ENCODE results near the gene COG7.
A peak's percentile ranks its signal among the peaks of the same experiment; 100 is the strongest.
"Not testable (repeated sequence)": the region's sequence is repeated elsewhere in the genome, so short reads cannot be mapped to it uniquely, and the experiment has no call there.

COG7 gene

GRCh38 chr16:23384878-23385277 is 68.1 kb downstream of the COG7 start:
- DNase-seq (ENCODE audit: low spot score), result no peak

DNA sequence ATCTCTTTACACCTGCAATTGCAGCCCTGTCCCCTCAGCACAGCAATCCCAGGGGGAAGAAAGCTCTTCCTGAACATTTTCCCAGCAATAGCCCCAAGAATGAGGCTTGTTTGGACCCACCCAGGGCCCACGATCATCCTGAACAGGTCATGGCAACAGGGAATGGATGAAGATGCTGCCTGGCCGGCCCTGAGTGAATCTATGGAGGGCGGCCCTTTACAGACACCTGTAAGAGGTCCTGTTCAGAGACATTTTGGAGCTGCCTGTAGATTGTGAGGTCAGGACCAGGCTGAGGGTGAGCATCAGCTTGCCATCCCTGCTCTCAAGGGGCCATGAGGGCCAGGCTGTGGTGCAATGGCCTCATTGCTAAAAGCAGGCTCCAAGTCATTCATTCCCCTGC is 69.1 kb downstream of the COG7 start:
- DNase-seq (ENCODE audit: low spot score), result no peak

GRCh38 chr16:23382279-23382678 is 70.7 kb downstream of the COG7 start:
- DNase-seq (ENCODE audit: low spot score), result no peak

GRCh38 chr16:23381702-23382101 is 71.3 kb downstream of the COG7 start:
- not testable (repeated sequence) for DNase-seq (ENCODE audit: low spot score)

DNA sequence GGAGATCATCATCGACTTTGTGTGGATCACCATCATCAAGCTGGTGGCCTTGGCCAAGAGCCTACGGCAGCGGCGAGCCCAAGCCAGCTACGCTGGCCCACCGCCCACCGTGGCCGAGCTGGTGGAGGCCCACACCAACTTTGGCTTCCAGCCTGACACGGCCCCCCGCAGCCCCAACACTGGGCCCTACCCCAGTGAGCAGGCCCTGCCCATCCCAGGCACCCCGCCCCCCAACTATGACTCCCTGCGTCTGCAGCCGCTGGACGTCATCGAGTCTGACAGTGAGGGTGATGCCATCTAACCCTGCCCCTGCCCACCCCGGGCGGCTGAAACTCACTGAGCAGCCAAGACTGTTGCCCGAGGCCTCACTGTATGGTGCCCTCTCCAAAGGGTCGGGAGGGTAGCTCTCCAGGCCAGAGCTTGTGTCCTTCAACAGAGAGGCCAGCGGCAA is 72.5 kb downstream of the COG7 start:
- DNase-seq (ENCODE audit: low spot score), result no peak

GRCh38 chr16:23379707-23380106 is 73.3 kb downstream of the COG7 start:
- no peak for DNase-seq (ENCODE audit: low spot score)

DNA sequence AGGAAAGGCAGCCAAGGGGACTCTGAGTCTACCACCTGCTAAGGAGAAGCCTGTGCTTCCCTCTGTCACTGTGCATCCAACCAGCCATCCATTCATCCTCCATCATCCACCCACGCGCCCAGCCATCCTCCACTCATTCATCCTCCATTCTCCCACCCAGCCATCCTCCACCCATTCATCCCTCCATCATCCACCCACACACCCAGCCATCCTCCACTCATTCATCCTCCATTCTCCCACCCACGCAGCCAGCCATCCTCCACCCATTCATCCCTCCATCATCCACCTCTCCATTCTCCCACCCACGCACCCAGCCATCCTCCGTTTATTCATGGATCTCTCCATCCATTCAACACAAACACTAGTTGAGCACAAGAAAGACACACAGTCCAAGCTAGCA is 74.1 kb downstream of the COG7 start:
- no peak for DNase-seq (ENCODE audit: low spot score)

DNA sequence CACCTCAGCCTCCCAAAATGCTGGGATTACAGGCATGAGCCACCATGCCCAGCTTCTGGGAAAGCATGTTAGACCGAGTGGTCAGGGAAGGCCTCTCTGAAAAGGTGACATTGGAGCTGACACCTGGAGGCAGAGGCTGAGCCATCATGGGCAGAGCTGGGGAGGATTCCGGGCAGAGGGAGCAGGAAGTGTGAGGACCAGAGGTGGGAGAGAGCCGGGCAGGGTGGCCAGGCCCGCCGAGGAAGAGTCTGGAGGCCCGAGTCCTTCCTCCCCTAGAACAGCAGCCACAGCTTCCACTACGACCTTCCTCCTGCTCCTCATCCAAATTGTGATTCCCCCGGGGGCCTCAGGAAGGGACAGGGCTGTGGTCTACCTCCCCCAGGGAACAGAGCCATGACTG is 74.7 kb downstream of the COG7 start:
- DNase-seq (ENCODE audit: low spot score), result no peak

DNA sequence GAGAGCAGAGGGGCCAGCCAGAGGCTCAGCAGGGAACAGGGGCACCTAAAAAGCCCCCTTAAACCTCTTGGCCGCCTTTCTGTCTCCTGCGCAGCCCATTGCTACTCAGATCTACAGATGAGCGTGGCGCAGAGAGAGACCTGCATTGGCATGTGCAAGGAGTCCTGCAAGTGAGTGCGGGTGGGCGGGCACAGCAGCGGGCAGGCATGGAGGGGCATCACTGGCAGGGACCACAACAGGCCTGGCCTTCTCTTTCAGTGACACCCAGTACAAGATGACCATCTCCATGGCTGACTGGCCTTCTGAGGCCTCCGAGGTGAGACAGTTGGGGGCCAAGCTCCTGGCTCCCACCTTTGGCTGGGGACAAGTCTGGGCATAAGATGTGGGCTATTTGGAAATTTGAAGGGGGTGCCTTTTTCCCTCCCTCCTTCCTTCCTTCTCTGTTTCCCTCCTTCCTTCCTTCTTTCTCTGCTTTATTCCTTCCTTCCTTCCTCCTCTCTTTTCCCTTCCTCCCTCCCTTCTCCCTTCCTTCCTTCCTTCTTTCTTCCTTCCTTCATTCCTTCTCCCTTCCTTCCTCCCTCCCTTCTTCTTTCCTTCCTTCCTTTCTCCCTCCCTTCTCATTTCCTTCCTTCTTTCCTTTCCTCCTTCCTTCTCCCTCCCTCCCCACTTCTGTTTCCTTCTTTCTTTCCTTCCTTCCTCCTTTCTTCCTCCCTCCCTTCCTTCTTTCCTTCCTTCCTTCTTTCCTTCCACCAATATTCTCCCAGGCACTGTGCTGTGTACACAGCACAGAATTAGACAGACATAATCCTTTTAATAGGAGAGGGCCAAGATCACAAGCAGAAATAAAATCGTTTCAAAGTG is 75.7 kb downstream of the COG7 start:
- DNase-seq (ENCODE audit: low spot score), result no peak

- DNase-seq (ENCODE audit: low spot score), result no peak
These were observed 77.3 kb downstream of the COG7 start for GRCh38 chr16:23375643-23376042.

GRCh38 chr16:23374721-23375510 is 78.1 kb downstream of the COG7 start:
- no peak for DNase-seq (ENCODE audit: low spot score)

DNA sequence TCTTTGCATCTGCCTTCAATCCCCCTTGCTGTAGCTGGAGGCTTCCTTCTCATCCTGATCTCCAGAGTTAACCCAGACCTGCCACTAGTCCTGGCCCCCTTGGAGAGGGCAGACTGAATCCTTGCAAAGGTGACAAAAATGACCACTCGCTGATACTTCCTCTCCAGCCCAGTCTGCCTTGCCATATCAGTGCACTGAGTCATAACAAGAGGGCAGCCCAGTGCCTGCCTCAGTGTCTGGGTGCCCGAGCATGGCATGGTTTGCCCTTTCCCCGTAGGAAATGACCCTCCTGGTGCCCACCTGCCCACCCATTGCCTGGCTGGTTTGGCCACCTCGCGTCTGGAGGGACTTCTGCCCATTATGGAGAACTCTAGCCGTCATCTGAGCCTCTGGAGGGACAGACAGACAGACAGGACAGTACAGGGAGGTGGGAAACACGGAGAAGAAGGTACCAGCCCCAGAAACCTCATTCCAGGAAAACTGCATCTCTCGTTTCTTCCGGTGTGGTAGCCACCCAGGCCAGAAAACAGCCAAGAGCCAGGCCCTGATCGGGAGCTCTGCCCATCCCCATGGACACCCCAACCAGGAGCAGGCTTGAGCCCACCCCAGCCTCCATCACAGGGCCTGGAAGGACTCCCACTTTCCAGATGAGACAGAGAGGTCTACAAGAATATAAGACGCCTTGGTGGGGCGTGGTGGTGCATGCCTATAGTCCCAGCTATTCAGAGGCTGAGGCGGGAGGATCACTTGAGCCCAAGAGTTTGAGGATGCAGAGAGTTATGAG is 79.4 kb downstream of the COG7 start:
- no peak for DNase-seq (ENCODE audit: low spot score)

DNA sequence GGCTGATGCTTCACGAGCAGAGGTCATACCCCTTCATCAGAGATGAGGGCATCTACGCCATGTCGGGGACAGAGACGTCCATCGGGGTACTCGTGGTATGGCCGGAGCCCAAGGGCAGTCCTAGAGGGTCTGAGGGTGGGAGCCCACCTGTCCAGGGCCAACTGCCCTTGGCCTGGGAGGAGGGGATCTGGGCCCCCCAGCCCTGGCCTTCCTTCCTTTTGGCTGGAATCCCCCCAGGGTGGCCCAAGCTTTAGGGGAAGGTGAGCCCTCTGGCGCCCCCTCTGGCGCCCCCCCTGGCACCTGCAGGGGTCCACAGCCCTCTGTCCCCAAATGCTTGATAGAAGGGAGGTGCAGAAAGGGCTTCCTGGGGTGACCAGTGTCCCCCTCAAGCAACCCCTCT is 81.6 kb downstream of the COG7 start:
- DNase-seq (ENCODE audit: low spot score), result no peak

- DNase-seq (ENCODE audit: low spot score), result no peak
These were observed 83.6 kb downstream of the COG7 start for GRCh38 chr16:23369416-23369815.

GRCh38 chr16:23368469-23368868 is 84.5 kb downstream of the COG7 start:
- DNase-seq (ENCODE audit: low spot score), result peak; percentile 45

- no peak for DNase-seq (ENCODE audit: low spot score)
These were observed 85.0 kb downstream of the COG7 start for GRCh38 chr16:23367988-23368387.

DNA sequence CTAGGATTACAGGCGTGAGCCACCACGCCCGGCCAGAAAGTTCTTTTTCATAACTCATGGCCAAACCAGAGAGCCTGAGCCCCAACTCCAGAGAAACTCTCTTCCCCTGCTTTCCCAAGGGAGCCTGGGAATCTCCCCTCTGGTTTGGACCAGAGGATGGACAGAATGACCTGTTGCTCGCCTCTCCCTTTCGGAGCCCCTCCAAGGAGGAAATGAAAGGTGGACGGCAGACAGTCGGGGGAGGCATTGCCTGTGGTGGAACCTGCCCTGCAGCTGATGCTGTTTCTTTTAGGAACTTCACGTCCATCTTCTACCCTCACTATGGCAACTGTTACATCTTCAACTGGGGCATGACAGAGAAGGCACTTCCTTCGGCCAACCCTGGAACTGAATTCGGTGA is 85.4 kb downstream of the COG7 start:
- no peak for DNase-seq (ENCODE audit: low spot score)

DNA sequence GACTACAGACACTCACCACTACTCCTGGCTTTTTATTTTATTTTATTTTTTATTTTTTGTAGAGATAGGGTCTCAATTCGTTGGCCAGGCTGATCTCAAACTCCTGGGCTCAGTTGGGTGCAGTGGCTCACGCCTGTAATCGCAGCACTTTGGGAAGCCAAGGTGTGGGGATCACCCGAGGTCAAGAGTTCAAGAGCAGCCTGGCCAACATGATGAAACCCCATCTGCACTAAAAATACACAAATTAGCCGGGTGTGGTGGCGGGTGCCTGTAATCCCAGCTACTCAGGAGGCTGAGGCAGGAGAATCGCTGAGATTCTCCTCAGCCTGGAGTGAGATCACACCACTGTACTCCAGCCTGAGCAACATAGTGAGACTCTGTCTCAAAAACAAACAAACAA is 86.6 kb downstream of the COG7 start:
- DNase-seq (ENCODE audit: low spot score), result not testable (repeated sequence)

GRCh38 chr16:23365602-23366240 is 87.3 kb downstream of the COG7 start:
- DNase-seq (ENCODE audit: low spot score), result no peak

- DNase-seq (ENCODE audit: low spot score), result no peak
These were observed 90.3 kb downstream of the COG7 start for GRCh38 chr16:23362460-23363317.

Data from SW480 (cell line).